Testis (tissue), 5 donors: ENCODE measurements around the gene PXYLP1. TPM values are rescaled to one million over a fixed set of nuclear protein-coding genes. Genes with fewer than 3 reads are reported as not detected.

Experiments
- DNase-seq: peaks from one replicate; pipeline ENCODE4 v3.0.0-alpha.2; 2019
- H3K27ac ChIP-seq, 2 donors: fragments of 200-600 bp; sonication (generic); one replicate each; pipeline ENCODE4 v1.5.1; 2019
- H3K27me3 ChIP-seq: fragments of 200-600 bp; sonication (generic); one replicate; pipeline ENCODE4 v1.5.1; 2019
- H3K36me3 ChIP-seq: fragments of 200-600 bp; sonication (generic); one replicate; pipeline ENCODE4 v1.5.1; 2017; ENCODE audit warnings: low read depth; ENCODE audit errors: missing control alignments
- H3K4me1 ChIP-seq: fragments of 200-600 bp; sonication (generic); one replicate; pipeline ENCODE4 v1.5.1; 2019
- H3K4me3 ChIP-seq, 2 donors: fragments of 200-600 bp; sonication (generic); one replicate each; pipeline ENCODE4 v1.5.1; 2017 to 2019
- H3K9me3 ChIP-seq: fragments of 200-600 bp; sonication (generic); one replicate; pipeline ENCODE4 v1.5.1; 2017
- POLR2A ChIP-seq: fragments of 450-650 bp; IDR thresholded peaks from one replicate; pipeline ENCODE4 v1.6.1; 2017; ENCODE audit warnings: antibody characterized with exemption, mild to moderate bottlenecking, moderate library complexity
- WGBS, 2 donors: methylation state at CpG; one replicate each; pipeline ENCODE4 v1.1.5; 2018; 5-methylcytosine and 5-hydroxymethylcytosine counted together
- intact Hi-C: fragments of 100-400 bp; cut with DNase I; formaldehyde crosslinking; loops from one replicate; pipeline ENCODE4 v1.15.1; 2023; ENCODE audit warnings: low total_unique reads
- long read RNA-seq, 2 donors: transcript quantifications; one replicate each; lab custom pipeline, GENCODE V29; 2026
- polyA plus RNA-seq: library from polyadenylated mRNA; stranded (reverse); fragments of 350-450 nt; fragmentation: Illumina TruSeq; extraction: RNeasy Lipid Tissue Mini Kit (QIAGEN cat#74804); gene quantifications from one replicate; pipeline ENCODE4 v1.2.3, GENCODE V29; 2014; ENCODE audit warnings: low read depth, low replicate concordance; ENCODE audit not compliant: insufficient read depth
- total RNA-seq, 2 donors: library from RNA; depleted of rRNA; stranded (reverse); fragments of >200 nt; gene quantifications; one replicate each; pipeline ENCODE4 v1.2.3, GENCODE V29; 2016
- TF ChIP-seq, protein P1 (sequence below), 3 experiments: fragments of 450-650 bp in 2 of 3; fragments of 200-600 bp in 1 of 3; sonication (generic) in 1 of 3; IDR thresholded peaks; one replicate each; pipeline ENCODE4 v1.5.1; 2016 to 2019; ENCODE audit warnings: antibody characterized with exemption in 3 of 3, mild to moderate bottlenecking in 2 of 3, moderate library complexity in 1 of 3

PXYLP1 gene, protein sequence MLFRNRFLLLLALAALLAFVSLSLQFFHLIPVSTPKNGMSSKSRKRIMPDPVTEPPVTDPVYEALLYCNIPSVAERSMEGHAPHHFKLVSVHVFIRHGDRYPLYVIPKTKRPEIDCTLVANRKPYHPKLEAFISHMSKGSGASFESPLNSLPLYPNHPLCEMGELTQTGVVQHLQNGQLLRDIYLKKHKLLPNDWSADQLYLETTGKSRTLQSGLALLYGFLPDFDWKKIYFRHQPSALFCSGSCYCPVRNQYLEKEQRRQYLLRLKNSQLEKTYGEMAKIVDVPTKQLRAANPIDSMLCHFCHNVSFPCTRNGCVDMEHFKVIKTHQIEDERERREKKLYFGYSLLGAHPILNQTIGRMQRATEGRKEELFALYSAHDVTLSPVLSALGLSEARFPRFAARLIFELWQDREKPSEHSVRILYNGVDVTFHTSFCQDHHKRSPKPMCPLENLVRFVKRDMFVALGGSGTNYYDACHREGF
- total RNA-seq (10 to 100 TPM; 16.0 to 31.6 TPM), polyA plus RNA-seq (55.8 TPM)
- long read RNA-seq, donor 1, transcript PXYLP1-201 (6 exons, 3,281 nt): major isoform, 11 of 11 reads
- long read RNA-seq, donor 1, partial matches to known transcripts: 0 of 11 reads
- long read RNA-seq, donor 1, other reads (novel, unspliced or antisense): 0 of 11 reads
- long read RNA-seq, donor 2, partial matches to known transcripts: 0 of 2 reads
- long read RNA-seq, donor 2, other reads (novel, unspliced or antisense): 0 of 2 reads

DNA sequence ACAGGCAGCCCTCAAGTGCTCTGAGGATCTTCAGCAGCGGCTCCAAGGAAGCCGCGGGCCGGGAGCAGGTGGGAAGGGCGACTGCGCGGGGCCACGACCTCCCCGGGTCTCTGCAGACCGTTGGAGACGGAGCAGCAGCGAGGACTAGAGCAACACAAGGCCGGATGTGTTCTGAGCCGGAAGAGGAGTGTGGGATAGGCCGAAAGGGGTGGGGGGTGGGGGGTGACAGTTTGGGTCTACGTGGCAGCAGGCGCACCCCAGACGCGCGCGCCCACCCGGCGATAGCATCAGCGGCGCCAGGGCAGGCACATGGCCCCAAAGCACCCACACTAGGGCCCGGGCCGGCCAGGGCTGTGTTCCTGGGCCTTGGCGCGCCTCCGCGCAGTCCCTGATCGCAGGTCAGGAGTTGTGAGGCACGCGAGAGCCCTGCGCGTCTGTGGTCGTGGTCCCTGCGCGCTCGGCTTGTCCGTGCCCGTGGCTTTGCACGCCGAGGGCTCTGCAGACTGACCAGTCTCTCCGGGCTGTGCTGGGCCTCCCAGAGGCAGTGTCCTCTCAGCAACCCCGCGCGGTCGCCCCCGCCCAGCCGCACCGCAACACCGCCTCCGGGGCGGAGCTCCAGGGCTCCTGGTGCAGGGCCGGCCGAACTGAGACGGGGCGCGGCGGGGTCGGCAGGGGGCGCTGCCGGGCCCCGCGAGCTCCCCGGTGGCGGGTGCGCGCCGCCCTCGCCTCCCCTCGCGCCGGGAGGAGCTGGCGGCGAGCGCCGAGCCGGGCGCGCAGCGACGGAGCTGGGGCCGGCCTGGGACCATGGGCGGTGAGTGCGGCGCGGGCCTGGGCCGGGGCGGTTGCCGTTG, at the start of gene PXYLP1:
Gene PXYLP1 (plus strand): TSS at position 725 of the 851 bp plus-strand sequence. CDS start 28,351 bp downstream, outside the sequence.
- Histone ChIP-seq H3K4me1 (peaks cover 7% of the 10 kb centered on the region), H3K4me3 (peak within 1 kb of the TSS; percentile 75 to 80), H3K36me3 (no peaks in the 10 kb centered on the region), H3K27ac (peak within 1 kb of the TSS; percentile 50 to 79), H3K9me3 (no peaks in the 10 kb centered on the region), H3K27me3 (no peaks in the 10 kb centered on the region)
- TF ChIP-seq POLR2A: no peak
- TF ChIP-seq, protein P1, sequence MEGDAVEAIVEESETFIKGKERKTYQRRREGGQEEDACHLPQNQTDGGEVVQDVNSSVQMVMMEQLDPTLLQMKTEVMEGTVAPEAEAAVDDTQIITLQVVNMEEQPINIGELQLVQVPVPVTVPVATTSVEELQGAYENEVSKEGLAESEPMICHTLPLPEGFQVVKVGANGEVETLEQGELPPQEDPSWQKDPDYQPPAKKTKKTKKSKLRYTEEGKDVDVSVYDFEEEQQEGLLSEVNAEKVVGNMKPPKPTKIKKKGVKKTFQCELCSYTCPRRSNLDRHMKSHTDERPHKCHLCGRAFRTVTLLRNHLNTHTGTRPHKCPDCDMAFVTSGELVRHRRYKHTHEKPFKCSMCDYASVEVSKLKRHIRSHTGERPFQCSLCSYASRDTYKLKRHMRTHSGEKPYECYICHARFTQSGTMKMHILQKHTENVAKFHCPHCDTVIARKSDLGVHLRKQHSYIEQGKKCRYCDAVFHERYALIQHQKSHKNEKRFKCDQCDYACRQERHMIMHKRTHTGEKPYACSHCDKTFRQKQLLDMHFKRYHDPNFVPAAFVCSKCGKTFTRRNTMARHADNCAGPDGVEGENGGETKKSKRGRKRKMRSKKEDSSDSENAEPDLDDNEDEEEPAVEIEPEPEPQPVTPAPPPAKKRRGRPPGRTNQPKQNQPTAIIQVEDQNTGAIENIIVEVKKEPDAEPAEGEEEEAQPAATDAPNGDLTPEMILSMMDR (IDR thresholded peaks at IDR 0.05): peak; percentile 58 to 87 (median 76)
- WGBS, 2 donors: 1% methylated on average over 26 to 58 of the region's 92 CpGs
- intact Hi-C loops: loop anchor here (10.0 kb wide), 1 partner anchor 73 kb away; no protein-coding TSS in a partner anchor
- DNase-seq: peak; percentile 92

DNA sequence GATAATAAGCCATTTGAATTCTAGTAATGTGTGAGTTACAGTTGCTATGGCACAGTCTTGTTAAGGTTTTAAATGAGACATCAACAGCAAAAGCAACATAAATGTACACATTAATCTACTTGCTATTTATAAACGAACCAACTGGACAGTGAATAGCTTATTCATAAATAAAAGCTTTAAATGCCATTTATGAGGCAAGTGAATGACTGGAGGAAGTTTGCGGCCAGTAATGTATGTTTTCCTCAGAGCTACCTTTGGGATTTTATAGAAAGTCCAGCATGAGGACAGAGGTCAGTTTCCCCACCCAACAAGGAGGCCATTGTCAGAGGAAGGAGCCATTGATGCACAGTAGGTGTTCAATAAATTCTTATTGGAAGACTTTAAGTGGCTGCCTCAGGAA, 48.0 kb upstream of the PXYLP1 start:
- WGBS, 2 donors: 43 to 45% methylated on average over 2 of the region's 2 CpGs
- Histone ChIP-seq H3K4me1 (no peaks in the 10 kb centered on the region), H3K36me3 (no peaks in the 10 kb centered on the region), H3K4me3 (no peak overlapping the region), H3K9me3 (no peaks in the 10 kb centered on the region), H3K27ac (no peak overlapping the region), H3K27me3 (no peaks in the 10 kb centered on the region)
- TF ChIP-seq, protein P1 (IDR thresholded peaks at IDR 0.05): no peak
- no peak for TF ChIP-seq POLR2A
- intact Hi-C loops: loop anchor here (10.0 kb wide), 1 partner anchor 169 kb away; no protein-coding TSS in a partner anchor
- DNase-seq: no peak

DNA sequence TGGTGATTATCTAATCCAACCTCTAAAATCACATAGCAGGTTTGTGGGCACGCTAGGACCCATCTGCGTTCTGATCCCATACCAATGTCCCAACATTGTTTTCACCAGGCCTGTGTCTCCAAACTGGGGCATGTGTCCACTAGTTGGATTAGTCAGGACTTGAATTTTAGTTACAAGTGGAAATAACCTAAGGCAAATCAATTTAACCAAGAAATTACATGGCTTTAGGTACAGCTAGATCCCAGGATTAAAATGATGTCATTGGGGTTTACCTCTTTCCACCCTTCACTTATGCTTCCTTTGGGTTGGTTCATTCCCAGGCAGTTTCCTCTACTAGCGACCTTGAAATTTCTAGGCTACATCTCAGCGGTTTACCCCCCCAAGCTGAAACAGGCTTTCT, 47.2 kb upstream of the PXYLP1 start:
- 71 to 72% methylated on average over 4 of the region's 4 CpGs for WGBS, 2 donors
- no peak overlapping the region for H3K27ac ChIP-seq
- no peaks in the 10 kb centered on the region for H3K9me3 ChIP-seq
- no peaks in the 10 kb centered on the region for H3K4me1 ChIP-seq
- no peaks in the 10 kb centered on the region for H3K27me3 ChIP-seq
- TF ChIP-seq, protein P1 (IDR thresholded peaks at IDR 0.05): no peak
- TF ChIP-seq POLR2A: no peak
- intact Hi-C loops: loop anchor here (10.0 kb wide), 1 partner anchor 170 kb away; no protein-coding TSS in a partner anchor
- H3K4me3 ChIP-seq: no peak overlapping the region
- DNase-seq: no peak
- no peaks in the 10 kb centered on the region for H3K36me3 ChIP-seq

DNA sequence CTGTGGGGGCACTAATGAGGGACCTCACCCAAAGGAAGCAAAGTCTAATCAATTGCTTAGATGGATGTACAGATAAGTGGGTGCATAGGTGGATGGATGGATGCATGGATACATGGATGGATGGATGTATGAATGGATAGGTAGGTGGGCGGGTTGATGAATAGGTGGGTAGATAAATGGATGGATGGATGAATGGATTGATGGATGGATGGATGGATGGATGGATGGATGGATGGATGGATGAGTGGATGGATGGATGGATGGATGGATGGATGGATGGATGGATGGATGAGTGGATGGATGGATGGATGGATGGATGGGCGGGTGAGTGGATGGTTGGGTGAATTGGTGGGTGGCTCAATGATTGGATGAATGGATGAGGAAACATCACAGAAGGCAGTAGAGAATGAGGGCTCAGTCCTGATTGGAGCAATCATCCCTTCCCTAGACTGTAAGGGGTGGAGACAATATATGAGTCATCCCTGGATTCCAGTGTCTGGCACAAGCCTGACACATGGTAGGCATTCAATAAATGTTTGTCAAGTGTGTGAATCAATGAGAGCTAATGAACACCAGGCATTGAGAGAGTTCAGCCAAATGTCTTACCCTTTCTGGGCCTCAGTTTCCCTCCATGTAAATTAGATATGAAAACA, 40.4 kb upstream of the PXYLP1 start:
- 48 to 98% methylated on average over 2 of the region's 2 CpGs for WGBS, 2 donors
- Histone ChIP-seq H3K27me3 (no peaks in the 10 kb centered on the region), H3K27ac (no peak overlapping the region), H3K9me3 (no peaks in the 10 kb centered on the region), H3K36me3 (no peaks in the 10 kb centered on the region), H3K4me1 (no peaks in the 10 kb centered on the region), H3K4me3 (no peak overlapping the region)
- DNase-seq: no peak
- no peak for TF ChIP-seq POLR2A
- TF ChIP-seq, protein P1 (IDR thresholded peaks at IDR 0.05): no peak
- intact Hi-C loops: loop anchor here (5.0 kb wide), 1 partner anchor 79 kb away; no protein-coding TSS in a partner anchor
